Femur (tissue), 1 donor: ENCODE results near the gene RUNX3.

Experiments
- DNase-seq: peaks from one replicate; pipeline ENCODE4 v3.0.0-alpha.2; 2017

Gene RUNX3

GRCh38 chr1:24878045-24878444 is 52.0 kb downstream of the RUNX3 start:
- no peak for DNase-seq

- DNase-seq: no peak
Measured at GRCh38 chr1:24875991-24876506, 54.0 kb downstream of the RUNX3 start.

- DNase-seq: no peak
Measured at GRCh38 chr1:24875257-24875656, 54.8 kb downstream of the RUNX3 start.

GRCh38 chr1:24874611-24875234 is 55.4 kb downstream of the RUNX3 start:
- no peak for DNase-seq

GRCh38 chr1:24874056-24874455 is 56.0 kb downstream of the RUNX3 start:
- DNase-seq: no peak

- DNase-seq: no peak
Measured at GRCh38 chr1:24873148-24873547, 56.9 kb downstream of the RUNX3 start.

GRCh38 chr1:24872061-24872850 is 57.8 kb downstream of the RUNX3 start:
- DNase-seq: peak; percentile 49

GRCh38 chr1:24871306-24871901 is 58.7 kb downstream of the RUNX3 start:
- DNase-seq: no peak

GRCh38 chr1:24870551-24871195 is 59.4 kb downstream of the RUNX3 start:
- no peak for DNase-seq

- no peak for DNase-seq
Measured at GRCh38 chr1:24868016-24868875, 61.8 kb downstream of the RUNX3 start.

- DNase-seq: no peak
Measured at GRCh38 chr1:24867084-24867870, 62.8 kb downstream of the RUNX3 start.

- no peak for DNase-seq
Measured at GRCh38 chr1:24866211-24867083, 63.6 kb downstream of the RUNX3 start.

GRCh38 chr1:24865587-24865986 is 64.5 kb downstream of the RUNX3 start:
- no peak for DNase-seq

- no peak for DNase-seq
Measured at GRCh38 chr1:24865168-24865567, 64.9 kb downstream of the RUNX3 start.

GRCh38 chr1:24864370-24864777 is 65.7 kb downstream of the RUNX3 start:
- DNase-seq: no peak

GRCh38 chr1:24862775-24863483 is 67.1 kb downstream of the RUNX3 start:
- DNase-seq: no peak

GRCh38 chr1:24861821-24862727 is 68.0 kb downstream of the RUNX3 start:
- no peak for DNase-seq

GRCh38 chr1:24860841-24861240 is 69.2 kb downstream of the RUNX3 start:
- no peak for DNase-seq
